CD1c-positive myeloid dendritic cell (primary cell): Measurements from ENCODE around the gene MRPS35.

Experiments used
- DNase-seq: peaks from one replicate; pipeline ENCODE4 v3.0.0-alpha.2; 2016; ENCODE audit errors: extremely low spot score

Gene MRPS35

GRCh38 chr12:27710592-27711316 is at the start of gene MRPS35:
TSS of gene MRPS35 (plus strand) at chr12:27710832. CDS start at chr12:27710844, 12 bp downstream.
- peak; percentile 93 for DNase-seq

- DNase-seq, result no peak
These were observed 44.9 kb upstream of the MRPS35 start for GRCh38 chr12:27665704-27666103.

- DNase-seq, result no peak
These were observed 44.1 kb upstream of the MRPS35 start for GRCh38 chr12:27666510-27666909.

- no peak for DNase-seq
These were observed 43.1 kb upstream of the MRPS35 start for GRCh38 chr12:27667540-27667939.

GRCh38 chr12:27672051-27672450 is 38.6 kb upstream of the MRPS35 start:
- DNase-seq, result no peak

GRCh38 chr12:27672643-27673042 is 38.0 kb upstream of the MRPS35 start:
- DNase-seq, result no peak

GRCh38 chr12:27673101-27673718 is 37.4 kb upstream of the MRPS35 start:
- DNase-seq, result no peak

GRCh38 chr12:27674989-27675388 is 35.6 kb upstream of the MRPS35 start:
- no peak for DNase-seq

GRCh38 chr12:27680619-27681018 is 30.0 kb upstream of the MRPS35 start:
- no peak for DNase-seq

GRCh38 chr12:27682534-27682933 is 28.1 kb upstream of the MRPS35 start:
- DNase-seq, result no peak

- no peak for DNase-seq
These were observed 25.4 kb upstream of the MRPS35 start for GRCh38 chr12:27685274-27685673.

- no peak for DNase-seq
These were observed 24.5 kb upstream of the MRPS35 start for GRCh38 chr12:27686147-27686546.

GRCh38 chr12:27688671-27689070 is 22.0 kb upstream of the MRPS35 start:
- DNase-seq, result no peak

GRCh38 chr12:27689558-27690180 is 21.0 kb upstream of the MRPS35 start:
- DNase-seq, result no peak

GRCh38 chr12:27693403-27693802 is 17.2 kb upstream of the MRPS35 start:
- no peak for DNase-seq

- DNase-seq, result no peak
These were observed 14.9 kb upstream of the MRPS35 start for GRCh38 chr12:27695556-27696292.

GRCh38 chr12:27696293-27696652 is 14.4 kb upstream of the MRPS35 start, which contains the start of gene REP15:
TSS of gene REP15 (plus strand) at chr12:27696447. CDS start at chr12:27696563, 116 bp downstream.
- DNase-seq, result no peak

GRCh38 chr12:27696864-27697564 is 13.6 kb upstream of the MRPS35 start:
- DNase-seq, result no peak

GRCh38 chr12:27703720-27704452 is 6.7 kb upstream of the MRPS35 start:
- DNase-seq, result peak; percentile 72

GRCh38 chr12:27705263-27705662 is 5.4 kb upstream of the MRPS35 start:
- DNase-seq, result no peak

- DNase-seq, result no peak
These were observed 3.4 kb upstream of the MRPS35 start for GRCh38 chr12:27707216-27707615.
